Measurements from ENCODE around the gene ELP1.

ELP1 gene

GRCh38 chr9:108823829-108824228 lies 110.1 kb downstream of the ELP1 start:
- H3K27ac ChIP-seq: no peak overlapping the region
- TF ChIP-seq CTCF (conservative IDR thresholded peaks at IDR 0.05): no peak
